CD4-positive, alpha-beta T cell treated with Interleukin-2 at 100 ng/mL for 4 hours (primary cell): ENCODE data around the gene NFKB1.
A peak's percentile ranks its signal among the peaks of the same experiment; 100 is the strongest.

ENCODE experiments used
- DNase-seq: peaks from one replicate; pipeline ENCODE4 v3.0.0-alpha.2; 2020; ENCODE audit warnings: low spot score

Gene NFKB1

GRCh38 chr4:102500352-102500695 is 835 bp upstream of the NFKB1 start:
- peak; percentile 40 for DNase-seq

DNA sequence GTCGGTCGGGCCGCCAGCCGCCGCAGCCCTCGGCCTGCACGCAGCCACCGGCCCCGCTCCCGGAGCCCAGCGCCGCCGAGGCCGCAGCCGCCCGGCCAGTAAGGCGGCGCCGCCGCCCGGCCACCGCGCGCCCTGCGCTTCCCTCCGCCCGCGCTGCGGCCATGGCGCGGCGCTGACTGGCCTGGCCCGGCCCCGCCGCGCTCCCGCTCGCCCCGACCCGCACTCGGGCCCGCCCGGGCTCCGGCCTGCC is 213 bp downstream of the NFKB1 start:
- DNase-seq = no peak

DNA sequence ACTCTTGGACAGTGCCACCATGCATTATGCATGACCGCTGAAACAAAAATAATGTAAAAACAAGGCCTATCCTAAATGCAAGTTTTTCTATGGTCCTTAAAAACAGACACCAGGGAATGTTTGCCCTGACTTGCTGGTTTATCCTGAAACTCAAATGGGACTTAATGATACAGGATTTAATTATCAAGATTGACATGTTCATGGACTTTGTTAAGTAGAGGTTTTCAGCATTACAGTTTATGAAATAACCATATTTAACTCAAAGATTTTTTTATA is 1.3 kb downstream of the NFKB1 start:
- no peak for DNase-seq

DNA sequence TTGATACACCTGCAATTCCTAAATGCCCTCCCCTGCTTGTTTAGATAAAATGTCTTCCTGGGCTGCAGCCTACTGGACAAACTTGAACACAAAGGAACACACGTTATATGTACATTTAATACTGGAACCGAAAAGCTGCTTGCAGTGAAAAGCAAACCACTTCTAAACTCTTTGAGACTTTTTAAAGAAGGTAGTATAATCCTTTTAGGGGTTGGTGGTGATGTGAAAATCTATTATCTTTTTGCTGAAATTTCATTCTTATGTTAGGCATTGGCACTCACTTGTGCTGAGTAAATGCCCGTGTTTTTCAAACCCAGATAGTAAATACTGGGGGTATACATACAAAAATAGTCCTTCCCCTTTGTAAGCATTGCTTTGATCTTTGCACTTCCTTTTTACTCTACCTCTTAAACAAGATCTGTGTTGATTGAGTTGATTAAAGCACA is 2.2 kb downstream of the NFKB1 start:
- DNase-seq = peak; percentile 28

- peak; percentile 34 for DNase-seq
Observed at GRCh38 chr4:102503831-102504786, 3.0 kb downstream of the NFKB1 start.

DNA sequence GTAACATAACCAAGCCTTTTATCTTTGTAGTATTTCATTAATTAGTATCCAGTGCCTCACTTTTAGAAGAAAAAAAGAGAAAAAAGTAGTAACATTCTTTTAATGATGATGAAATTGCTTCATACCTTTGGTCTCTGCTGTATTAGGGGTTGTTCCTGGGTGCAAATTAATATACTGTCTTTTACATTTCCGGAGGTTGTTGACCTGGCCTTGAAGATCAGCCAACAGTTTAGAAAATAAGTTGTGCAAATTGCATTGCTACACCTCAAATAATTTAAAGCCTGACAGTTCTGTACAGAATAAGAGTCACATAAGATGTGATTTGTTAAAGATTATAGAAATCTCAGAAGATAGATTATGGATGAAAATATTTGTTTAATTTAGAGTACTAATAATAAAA is 3.8 kb downstream of the NFKB1 start:
- DNase-seq = no peak

DNA sequence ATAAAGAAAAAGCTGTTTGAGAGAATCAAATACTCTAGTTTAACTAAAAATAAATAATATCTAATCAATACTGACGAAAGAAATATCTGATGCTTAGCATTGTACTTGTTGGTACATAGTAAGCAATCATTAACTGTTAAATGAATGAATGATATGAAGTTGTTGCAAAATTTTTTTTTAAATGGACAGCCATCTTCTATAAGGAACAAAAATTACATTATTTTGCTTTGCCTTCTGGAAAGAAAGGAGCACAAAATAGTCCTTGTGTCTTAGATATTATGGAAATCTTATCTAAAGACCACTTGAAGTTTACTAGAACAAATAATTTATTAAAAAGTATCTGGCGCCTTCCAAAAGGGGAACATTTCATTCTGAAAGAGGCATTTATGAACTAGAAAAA is 4.5 kb downstream of the NFKB1 start:
- no peak for DNase-seq

- DNase-seq = no peak
Observed at GRCh38 chr4:102506523-102506922, 5.4 kb downstream of the NFKB1 start.

GRCh38 chr4:102511830-102512605 is 10.9 kb downstream of the NFKB1 start:
- no peak for DNase-seq

- DNase-seq = no peak
Observed at GRCh38 chr4:102514298-102514964, 13.3 kb downstream of the NFKB1 start.

GRCh38 chr4:102517753-102518152 is 16.6 kb downstream of the NFKB1 start:
- no peak for DNase-seq

DNA sequence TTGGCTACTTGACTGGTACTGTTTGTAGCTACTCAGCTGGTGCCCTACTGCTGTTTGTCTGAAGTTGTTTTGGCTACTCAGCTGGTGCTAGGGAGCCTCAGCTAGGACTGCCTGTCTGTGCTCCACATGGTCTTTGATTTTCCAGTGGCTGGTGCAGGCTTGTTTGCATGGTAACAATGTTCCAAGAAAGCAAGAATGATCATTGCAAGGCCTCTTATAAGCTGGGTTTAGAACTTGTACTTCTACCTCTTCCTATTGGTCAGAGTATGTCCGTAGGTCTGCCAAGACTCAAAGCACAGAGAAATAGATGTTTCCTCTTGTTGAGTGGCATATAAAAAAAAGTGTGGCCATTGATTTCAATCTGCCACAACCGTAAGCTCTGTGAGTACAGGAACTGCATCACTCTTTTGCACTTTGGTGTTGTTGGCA is 17.6 kb downstream of the NFKB1 start:
- peak; percentile 44 for DNase-seq

GRCh38 chr4:102519925-102520324 is 18.8 kb downstream of the NFKB1 start:
- DNase-seq = no peak

GRCh38 chr4:102521570-102521969 is 20.4 kb downstream of the NFKB1 start:
- DNase-seq = no peak

DNA sequence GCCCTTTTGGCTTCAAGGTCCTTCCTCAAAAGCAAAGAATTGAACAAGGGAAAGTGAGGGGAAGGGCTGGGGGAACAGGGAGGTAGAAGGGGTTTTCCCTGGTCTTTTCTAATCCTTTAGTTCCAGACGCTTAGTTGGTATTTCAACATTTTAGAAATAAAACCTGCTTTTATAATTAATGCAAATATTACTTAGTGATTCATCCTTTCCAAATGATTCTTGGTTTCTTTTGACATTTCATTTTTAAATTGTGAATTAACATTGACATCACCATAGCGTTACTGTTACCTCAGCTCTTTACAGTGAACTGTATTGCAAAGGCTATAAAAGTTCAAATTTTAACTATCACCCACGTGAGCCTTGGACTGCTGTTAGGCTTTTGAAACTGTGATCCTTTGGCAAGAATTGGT is 20.9 kb downstream of the NFKB1 start:
- no peak for DNase-seq

DNA sequence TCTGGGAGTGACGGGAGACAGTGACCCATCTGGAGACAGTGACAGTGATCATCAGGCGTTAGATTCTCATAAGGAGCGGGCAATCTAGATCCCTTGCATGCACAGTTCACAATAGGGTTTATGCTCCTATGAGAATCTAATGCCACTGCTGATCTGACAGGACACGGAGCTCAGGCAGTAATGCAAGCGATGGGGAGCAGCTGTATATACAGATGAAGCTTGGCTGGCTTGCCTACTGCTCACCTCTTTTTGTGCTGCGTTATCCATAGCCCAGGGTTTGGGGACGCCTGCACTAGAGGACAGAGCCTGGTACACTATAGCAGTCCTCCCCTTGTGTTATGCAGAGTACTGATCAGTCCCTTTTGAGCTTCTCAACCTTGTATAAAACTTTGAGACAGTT is 23.5 kb downstream of the NFKB1 start:
- no peak for DNase-seq

DNA sequence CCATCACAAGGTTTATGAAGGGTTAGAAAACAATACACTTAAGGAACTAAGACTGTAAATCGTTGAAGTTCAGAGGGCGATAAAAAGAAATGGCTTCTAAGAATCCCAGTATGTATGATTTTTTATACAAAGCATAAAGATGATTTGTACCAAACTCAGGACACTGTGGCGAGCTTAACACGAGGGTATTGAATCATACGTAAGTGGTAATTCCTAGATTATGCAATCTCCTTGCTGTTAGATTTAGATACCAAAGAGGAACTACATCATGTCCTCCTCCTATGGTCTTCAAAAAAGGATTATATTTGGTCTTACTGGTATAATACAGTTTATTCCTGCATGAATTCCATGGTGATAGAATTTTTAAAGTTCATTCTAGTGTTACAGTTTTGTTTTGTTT is 23.9 kb downstream of the NFKB1 start:
- DNase-seq = no peak

- DNase-seq = no peak
Observed at GRCh38 chr4:102525504-102525903, 24.3 kb downstream of the NFKB1 start.

DNA sequence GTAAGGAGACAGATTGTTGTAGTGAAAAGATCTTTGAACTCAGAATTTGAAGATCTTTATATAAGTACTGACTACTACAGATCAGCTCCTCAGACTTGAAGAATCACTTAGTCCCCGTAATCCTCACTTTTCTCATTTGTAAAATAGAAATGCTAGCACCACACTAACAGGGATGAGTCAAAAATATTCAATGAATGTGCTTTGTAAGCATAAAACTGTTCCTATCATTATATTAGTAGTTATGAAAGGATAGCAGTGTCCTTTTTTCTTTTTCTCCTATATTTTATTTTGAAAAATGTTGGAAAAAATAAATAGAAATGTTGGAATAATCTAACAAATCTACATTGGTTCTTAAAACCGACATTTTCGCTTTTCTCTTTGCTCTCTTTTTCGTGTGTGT is 25.4 kb downstream of the NFKB1 start:
- DNase-seq = no peak

DNA sequence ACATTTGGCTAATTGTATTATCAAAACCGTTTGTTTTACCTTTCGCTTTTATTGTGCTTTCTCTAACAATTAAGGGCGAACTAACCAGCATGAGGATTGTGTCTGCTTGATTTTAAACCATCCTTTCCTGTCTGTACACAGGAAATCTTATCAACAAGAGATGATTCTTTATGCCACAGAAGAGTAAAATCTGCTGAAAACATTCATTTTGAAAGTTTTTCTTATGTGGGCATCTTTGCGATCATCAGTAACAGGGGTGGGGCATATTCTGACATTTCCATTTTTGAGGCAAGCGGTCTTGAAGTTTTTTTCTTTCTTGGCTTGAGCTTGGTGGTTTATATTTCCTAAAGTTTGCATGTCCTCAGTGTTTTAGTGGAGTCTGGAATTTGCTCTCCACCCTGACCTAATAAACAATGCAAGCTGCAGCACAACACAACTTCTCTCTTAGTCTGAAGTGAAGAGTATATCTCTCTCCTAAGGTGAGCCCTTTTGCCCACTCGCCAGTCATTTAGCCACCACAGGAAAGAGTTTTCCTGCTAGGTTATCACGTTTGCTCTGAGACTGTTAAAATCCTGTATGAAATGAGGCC is 26.6 kb downstream of the NFKB1 start:
- peak; percentile 36 for DNase-seq

- DNase-seq = no peak
Observed at GRCh38 chr4:102529977-102530376, 28.8 kb downstream of the NFKB1 start.

DNA sequence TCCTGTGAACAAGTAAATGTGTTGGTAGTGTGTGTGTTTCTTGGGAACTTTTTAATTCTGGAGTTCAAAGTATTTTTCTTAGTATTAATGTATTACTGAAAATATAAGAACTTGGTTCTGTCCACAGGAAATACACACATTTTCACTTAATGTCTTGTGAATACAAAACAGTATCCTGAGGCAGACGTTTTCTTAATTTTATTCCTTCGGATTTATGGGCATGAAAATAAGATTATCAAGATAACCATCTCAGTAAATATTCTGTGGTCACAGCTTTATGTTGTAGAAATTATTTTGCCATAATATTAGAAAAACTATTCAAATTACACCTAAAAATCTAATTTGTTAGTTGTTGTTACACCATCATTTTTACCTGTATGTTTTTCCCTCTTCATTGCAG is 29.8 kb downstream of the NFKB1 start:
- DNase-seq = no peak

- DNase-seq = no peak
Observed at GRCh38 chr4:102531462-102531861, 30.3 kb downstream of the NFKB1 start.
